GM23248 (cell line): ENCODE measurements around the gene SLC7A10.

ENCODE experiments used
- EZH2 ChIP-seq: fragments of 200-600 bp; sonication (generic); IDR thresholded peaks from 2 replicates; pipeline ENCODE4 v1.6.1; 2018; ENCODE audit warnings: antibody characterized with exemption, mild to moderate bottlenecking; ENCODE audit not compliant: insufficient read depth, poor library complexity, severe bottlenecking
- EZH2phosphoT487 ChIP-seq: fragments of 200-600 bp; sonication (generic); IDR thresholded peaks from 2 replicates; pipeline ENCODE4 v1.6.1; 2018; ENCODE audit warnings: antibody characterized with exemption, moderate library complexity, mild to moderate bottlenecking, low read depth; ENCODE audit not compliant: insufficient read depth

DNA sequence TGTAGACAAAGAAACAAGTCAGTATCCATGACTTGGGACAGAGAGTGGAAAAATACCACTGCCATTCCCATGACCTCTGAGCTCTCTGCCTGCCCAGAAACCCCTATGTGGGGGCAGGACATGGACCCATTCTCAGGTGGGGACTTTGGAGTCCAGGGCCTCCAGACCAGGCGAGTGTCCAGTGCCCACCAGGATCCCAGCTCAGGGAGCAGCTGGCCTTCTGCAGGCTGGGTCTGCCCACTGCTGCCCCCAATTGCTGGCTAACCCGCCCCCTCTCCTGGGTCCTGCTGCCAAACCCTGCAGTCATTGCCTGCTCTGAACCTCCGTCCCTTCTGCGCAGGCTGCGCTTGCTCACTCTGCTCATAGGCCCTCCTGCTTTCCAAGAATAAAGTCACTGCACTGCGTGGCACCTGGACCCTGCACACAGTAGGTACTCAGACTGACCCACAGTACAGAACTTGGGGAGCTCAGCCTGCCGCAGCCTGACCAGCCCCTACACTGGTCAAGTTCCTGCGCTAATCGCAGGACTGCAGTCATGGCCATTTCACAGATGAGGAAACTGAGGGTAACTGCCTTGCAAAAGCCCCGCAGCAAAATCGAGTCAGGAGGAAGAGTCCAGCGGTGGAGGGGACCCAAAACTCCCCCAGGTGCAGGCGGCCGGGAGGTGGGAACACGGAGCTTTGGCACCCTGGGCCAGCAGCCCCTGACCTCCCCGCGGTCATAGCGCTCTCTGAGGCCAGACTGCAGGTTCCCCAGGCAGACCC lies 774 bp downstream of the SLC7A10 start:
- TF ChIP-seq EZH2 (no peak), EZH2phosphoT487 (no peak)
